SH-SY5Y (cell line): Measurements from ENCODE around the gene SLC9A9.

ENCODE experiments used
- GATA2 ChIP-seq: IDR thresholded peaks from 2 replicates; pipeline ENCODE4 v1.6.1; 2011; ENCODE audit warnings: mild to moderate bottlenecking, low read depth, low read length
- GATA3 ChIP-seq: IDR thresholded peaks from 2 replicates; pipeline ENCODE4 v1.6.1; 2011; ENCODE audit warnings: low read depth, mild to moderate bottlenecking, low read length, moderate library complexity

DNA sequence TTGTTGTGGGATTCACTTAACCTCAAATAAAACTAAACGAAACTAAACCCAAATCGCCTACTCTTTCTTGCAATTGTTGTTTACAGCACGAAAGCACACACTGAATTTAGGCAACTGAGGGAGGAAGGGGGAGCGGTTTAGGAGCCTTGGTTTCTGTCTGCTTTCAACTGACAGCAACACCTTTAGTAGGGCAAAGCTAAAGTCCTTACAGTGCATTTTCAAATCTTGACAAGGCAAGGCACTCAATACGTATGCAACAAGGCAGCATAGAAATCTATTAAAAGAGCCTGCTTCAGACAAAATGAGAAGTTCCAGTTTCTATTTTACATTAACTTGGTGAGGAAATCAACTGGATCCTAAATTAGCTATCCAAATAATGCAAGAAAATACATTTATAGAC, 554.1 kb downstream of the SLC9A9 start:
- no peak for TF ChIP-seq GATA3
- no peak for TF ChIP-seq GATA2
